Esophagus muscularis mucosa (tissue), 3 donors: ENCODE measurements around the gene EPHB2.

Experiments used
- POLR2A ChIP-seq: fragments of 450-650 bp; IDR thresholded peaks from one replicate; pipeline ENCODE4 v1.6.1; 2017; ENCODE audit warnings: antibody characterized with exemption, moderate library complexity, mild to moderate bottlenecking, low read depth
- TF ChIP-seq, protein P1 (sequence below), 3 experiments: fragments of 200-600 bp in 2 of 3; fragments of 450-650 bp in 1 of 3; sonication (generic) in 2 of 3; IDR thresholded peaks; one replicate each; pipeline ENCODE4 v1.5.1; 2017 to 2019; ENCODE audit warnings: antibody characterized with exemption in 3 of 3, mild to moderate bottlenecking in 2 of 3, moderate library complexity in 1 of 3

DNA sequence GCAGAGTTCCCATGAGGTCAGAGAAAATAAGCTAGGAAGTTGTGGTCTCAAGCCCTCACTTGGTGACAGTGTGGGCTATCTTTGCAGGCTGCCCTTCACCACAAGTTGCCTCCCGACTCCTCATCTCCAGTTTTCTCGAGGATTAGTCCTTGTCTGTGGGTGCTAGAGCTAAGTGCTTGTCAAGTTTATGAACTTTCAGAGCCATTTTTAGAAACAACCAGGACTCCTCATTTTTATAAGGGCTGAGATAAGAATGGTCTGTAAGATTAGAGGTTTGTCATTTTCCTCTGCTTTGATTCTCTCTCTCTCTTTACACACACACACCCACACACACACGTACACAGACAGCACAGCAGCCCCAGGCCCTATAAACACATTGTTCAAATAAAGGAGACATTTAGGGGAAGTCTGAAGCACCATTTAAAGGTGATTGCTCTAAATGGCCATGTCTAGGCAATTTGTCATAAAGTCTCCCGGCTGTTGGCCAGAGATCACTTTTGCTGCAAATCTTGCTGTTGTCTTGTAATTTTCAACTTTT, 134.8 kb downstream of the EPHB2 start:
- TF ChIP-seq, protein P1, sequence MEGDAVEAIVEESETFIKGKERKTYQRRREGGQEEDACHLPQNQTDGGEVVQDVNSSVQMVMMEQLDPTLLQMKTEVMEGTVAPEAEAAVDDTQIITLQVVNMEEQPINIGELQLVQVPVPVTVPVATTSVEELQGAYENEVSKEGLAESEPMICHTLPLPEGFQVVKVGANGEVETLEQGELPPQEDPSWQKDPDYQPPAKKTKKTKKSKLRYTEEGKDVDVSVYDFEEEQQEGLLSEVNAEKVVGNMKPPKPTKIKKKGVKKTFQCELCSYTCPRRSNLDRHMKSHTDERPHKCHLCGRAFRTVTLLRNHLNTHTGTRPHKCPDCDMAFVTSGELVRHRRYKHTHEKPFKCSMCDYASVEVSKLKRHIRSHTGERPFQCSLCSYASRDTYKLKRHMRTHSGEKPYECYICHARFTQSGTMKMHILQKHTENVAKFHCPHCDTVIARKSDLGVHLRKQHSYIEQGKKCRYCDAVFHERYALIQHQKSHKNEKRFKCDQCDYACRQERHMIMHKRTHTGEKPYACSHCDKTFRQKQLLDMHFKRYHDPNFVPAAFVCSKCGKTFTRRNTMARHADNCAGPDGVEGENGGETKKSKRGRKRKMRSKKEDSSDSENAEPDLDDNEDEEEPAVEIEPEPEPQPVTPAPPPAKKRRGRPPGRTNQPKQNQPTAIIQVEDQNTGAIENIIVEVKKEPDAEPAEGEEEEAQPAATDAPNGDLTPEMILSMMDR (IDR thresholded peaks at IDR 0.05) = no peak
- no peak for TF ChIP-seq POLR2A
